Lower leg skin (tissue), 3 donors: ENCODE measurements around the gene CDH20.

Source experiments
- POLR2A ChIP-seq, 2 donors: fragments of 450-650 bp; IDR thresholded peaks; one replicate each; pipeline ENCODE4 v1.6.1; 2016 to 2017; ENCODE audit warnings: antibody characterized with exemption in 2 of 2, mild to moderate bottlenecking in 1 of 2, moderate library complexity in 1 of 2
- TF ChIP-seq, protein P1 (sequence below), 3 donors: fragments of 450-650 bp; IDR thresholded peaks; one replicate each; pipeline ENCODE4 v1.5.1; 2016; ENCODE audit warnings: antibody characterized with exemption in 3 of 3, mild to moderate bottlenecking in 3 of 3, moderate library complexity in 2 of 3

DNA sequence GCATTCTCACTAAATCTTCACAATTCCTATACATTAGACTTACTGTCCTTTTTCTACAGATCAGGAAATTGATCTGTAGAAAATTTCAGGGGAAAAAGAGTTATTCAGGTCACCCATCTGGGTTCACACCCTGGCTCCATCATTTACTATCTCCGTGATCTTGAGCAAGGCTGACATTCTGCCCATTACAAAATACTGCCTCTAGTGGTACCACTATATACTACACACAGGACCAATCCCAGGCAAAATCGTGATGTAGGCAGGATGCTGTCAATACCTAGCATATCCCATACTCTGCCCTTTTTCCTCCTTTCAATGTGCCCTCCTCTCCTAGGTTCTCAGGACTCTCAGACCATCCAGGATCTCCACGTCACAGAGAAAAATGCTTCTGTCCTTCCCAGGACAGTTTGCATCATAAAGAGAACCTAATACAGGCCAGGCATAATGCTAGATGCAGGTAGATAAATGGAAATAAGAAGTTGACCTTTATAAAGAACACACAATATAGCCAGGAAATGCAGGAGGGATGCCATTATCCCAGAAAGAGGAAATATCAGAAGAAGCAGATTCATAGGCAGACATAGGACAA, 101.9 kb downstream of the CDH20 start:
- TF ChIP-seq, protein P1, sequence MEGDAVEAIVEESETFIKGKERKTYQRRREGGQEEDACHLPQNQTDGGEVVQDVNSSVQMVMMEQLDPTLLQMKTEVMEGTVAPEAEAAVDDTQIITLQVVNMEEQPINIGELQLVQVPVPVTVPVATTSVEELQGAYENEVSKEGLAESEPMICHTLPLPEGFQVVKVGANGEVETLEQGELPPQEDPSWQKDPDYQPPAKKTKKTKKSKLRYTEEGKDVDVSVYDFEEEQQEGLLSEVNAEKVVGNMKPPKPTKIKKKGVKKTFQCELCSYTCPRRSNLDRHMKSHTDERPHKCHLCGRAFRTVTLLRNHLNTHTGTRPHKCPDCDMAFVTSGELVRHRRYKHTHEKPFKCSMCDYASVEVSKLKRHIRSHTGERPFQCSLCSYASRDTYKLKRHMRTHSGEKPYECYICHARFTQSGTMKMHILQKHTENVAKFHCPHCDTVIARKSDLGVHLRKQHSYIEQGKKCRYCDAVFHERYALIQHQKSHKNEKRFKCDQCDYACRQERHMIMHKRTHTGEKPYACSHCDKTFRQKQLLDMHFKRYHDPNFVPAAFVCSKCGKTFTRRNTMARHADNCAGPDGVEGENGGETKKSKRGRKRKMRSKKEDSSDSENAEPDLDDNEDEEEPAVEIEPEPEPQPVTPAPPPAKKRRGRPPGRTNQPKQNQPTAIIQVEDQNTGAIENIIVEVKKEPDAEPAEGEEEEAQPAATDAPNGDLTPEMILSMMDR (IDR thresholded peaks at IDR 0.05), result no peak
- no peak for TF ChIP-seq POLR2A (IDR thresholded peaks at IDR 0.05)
